Measurements from ENCODE around the gene RPS27A.

DNA sequence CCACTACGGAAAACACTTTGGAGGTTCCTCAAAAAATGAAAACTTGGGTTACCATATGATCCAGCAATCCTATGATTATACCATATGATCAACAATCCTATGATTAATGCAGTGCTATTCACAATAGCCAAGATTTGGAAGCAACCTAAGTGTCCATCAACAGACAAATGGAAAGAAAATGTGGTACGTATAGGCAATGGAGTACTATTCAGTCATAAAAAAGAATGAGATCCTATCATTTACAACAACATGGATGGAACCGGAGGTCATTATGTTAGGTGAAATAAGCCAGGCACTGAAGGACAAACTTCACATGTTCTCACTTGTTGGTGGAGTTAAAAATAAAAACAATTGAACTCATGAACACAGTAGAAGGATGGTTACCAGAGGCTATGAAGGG is 28.0 kb upstream of the RPS27A start:
- TF ChIP-seq POLR2A (IDR thresholded peaks at IDR 0.05; ENCODE audit: low read length) (no peak), GATA1 (IDR thresholded peaks at IDR 0.05; ENCODE audit: low read depth, low read length) (no peak)

All from erythroblast (primary cell).